A673 (cell line): ENCODE results near the gene ZNF319.

Source experiments
- EZH2 ChIP-seq: fragments of 200-600 bp; sonication (generic); IDR thresholded peaks from 2 replicates; pipeline ENCODE4 v1.6.1; 2017; ENCODE audit warnings: borderline replicate concordance, low read depth, mild to moderate bottlenecking, mixed read lengths, antibody characterized with exemption, low read length; ENCODE audit not compliant: poor library complexity, severe bottlenecking
- TF ChIP-seq, protein P1 (sequence below): fragments of 300-800, 200-600 bp; sonication (generic); conservative IDR thresholded peaks from 2 replicates; pipeline ENCODE4 v1.5.1; 2017; ENCODE audit warnings: low read depth, mild to moderate bottlenecking, antibody characterized with exemption, low read length, moderate library complexity, mixed read lengths

DNA sequence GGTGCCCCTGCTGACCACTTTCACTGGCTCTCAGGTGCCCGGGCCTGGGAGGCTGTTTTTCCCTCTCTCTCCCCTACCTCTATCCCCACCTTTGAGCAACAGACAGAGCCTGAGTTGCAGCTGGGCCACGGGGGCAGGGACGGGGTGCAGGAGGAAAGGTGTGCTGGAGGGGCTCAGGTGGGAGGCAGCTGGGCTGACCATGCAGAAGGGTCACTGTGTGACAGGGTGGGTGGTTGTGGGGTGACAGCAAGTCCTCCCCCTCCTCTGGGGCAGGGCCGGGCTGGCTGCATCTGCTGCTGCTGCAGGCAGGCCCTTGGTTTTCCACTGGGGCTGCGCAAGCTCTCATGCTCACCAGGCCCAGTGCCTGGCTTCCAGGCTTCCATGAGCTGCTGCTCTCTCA, 6.6 kb downstream of the ZNF319 start:
- TF ChIP-seq, protein P1, sequence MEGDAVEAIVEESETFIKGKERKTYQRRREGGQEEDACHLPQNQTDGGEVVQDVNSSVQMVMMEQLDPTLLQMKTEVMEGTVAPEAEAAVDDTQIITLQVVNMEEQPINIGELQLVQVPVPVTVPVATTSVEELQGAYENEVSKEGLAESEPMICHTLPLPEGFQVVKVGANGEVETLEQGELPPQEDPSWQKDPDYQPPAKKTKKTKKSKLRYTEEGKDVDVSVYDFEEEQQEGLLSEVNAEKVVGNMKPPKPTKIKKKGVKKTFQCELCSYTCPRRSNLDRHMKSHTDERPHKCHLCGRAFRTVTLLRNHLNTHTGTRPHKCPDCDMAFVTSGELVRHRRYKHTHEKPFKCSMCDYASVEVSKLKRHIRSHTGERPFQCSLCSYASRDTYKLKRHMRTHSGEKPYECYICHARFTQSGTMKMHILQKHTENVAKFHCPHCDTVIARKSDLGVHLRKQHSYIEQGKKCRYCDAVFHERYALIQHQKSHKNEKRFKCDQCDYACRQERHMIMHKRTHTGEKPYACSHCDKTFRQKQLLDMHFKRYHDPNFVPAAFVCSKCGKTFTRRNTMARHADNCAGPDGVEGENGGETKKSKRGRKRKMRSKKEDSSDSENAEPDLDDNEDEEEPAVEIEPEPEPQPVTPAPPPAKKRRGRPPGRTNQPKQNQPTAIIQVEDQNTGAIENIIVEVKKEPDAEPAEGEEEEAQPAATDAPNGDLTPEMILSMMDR: no peak
- no peak for TF ChIP-seq EZH2
